Esophagus muscularis mucosa (tissue), 4 donors: ENCODE measurements around the gene ZNF280B. TPM values are rescaled to one million over a fixed set of nuclear protein-coding genes. Genes with fewer than 3 reads are reported as not detected.

Source experiments
- DNase-seq: peaks from one replicate; pipeline ENCODE4 v3.0.0-alpha.2; 2017; ENCODE audit errors: extremely low spot score
- H3K27ac ChIP-seq, 4 donors: fragments of 200-600 bp; sonication (generic); replicated peaks in 1 of 4; 1 replicate in 3 of 4; 2 replicates in 1 of 4; pipeline ENCODE4 v1.5.1; 2016 to 2019; ENCODE audit warnings: mild to moderate bottlenecking in 1 of 4
- H3K27me3 ChIP-seq, 4 donors: fragments of 200-600 bp; sonication (generic); one replicate each; pipeline versions ENCODE4 v1.5.1 to v1.6.0; 2016 to 2019
- H3K36me3 ChIP-seq, 4 donors: fragments of 200-600 bp; sonication (generic); one replicate each; pipeline ENCODE4 v1.5.1; 2016 to 2019
- H3K4me1 ChIP-seq, 4 donors: fragments of 200-600 bp; sonication (generic); one replicate each; pipeline ENCODE4 v1.5.1; 2016 to 2019
- H3K4me3 ChIP-seq, 4 donors: fragments of 200-600 bp; sonication (generic); 1 replicate in 2 of 4; 2 replicates in 2 of 4; pipeline ENCODE4 v1.5.1; 2016 to 2019; ENCODE audit warnings: mild to moderate bottlenecking in 4 of 4, moderate library complexity in 1 of 4
- H3K9me3 ChIP-seq, 4 donors: fragments of 200-600 bp; sonication (generic); 1 replicate in 3 of 4; 2 replicates in 1 of 4; pipeline ENCODE4 v1.5.1; 2016 to 2019
- CTCF ChIP-seq, 3 experiments: fragments of 200-600 bp in 2 of 3; fragments of 450-650 bp in 1 of 3; sonication (generic) in 2 of 3; IDR thresholded peaks; one replicate each; pipeline ENCODE4 v1.5.1; 2017 to 2019; ENCODE audit warnings: antibody characterized with exemption in 3 of 3, mild to moderate bottlenecking in 2 of 3, moderate library complexity in 1 of 3
- EP300 ChIP-seq: sonication (generic); formaldehyde crosslinking; IDR thresholded peaks from one replicate; pipeline ENCODE4 v1.6.1; 2017; ENCODE audit warnings: antibody characterized with exemption
- POLR2A ChIP-seq: fragments of 450-650 bp; IDR thresholded peaks from one replicate; pipeline ENCODE4 v1.6.1; 2017; ENCODE audit warnings: antibody characterized with exemption, moderate library complexity, mild to moderate bottlenecking, low read depth
- POLR2AphosphoS5 ChIP-seq, 2 donors: sonication (generic); formaldehyde crosslinking; IDR thresholded peaks; one replicate each; pipeline ENCODE4 v1.6.1; 2017; ENCODE audit warnings: antibody characterized with exemption in 2 of 2
- WGBS: methylation state at CpG from one replicate; pipeline ENCODE4 v1.1.5; 2018; 5-methylcytosine and 5-hydroxymethylcytosine counted together
- intact Hi-C: fragments of 100-400 bp; cut with DNase I; formaldehyde crosslinking; loops from one replicate; pipeline ENCODE4 v1.15.1; 2023
- total RNA-seq, 4 donors: library from RNA; depleted of rRNA; stranded (reverse); fragments of >200 nt; gene quantifications; one replicate each; pipeline versions ENCODE4 v1.1.0 to v1.2.1, GENCODE V29; 2016

The ZNF280B gene
- total RNA-seq, 4 donors from 2014 or later: 0.33 to 0.71 (median 0.55) TPM

GRCh38 chr22:22526125-22526912 lies 17.8 kb upstream of the ZNF280B start:
- 85% methylated on average over 4 of the region's 4 CpGs for WGBS
- intact Hi-C loops: no loop called here
- no peak for DNase-seq

GRCh38 chr22:22523494-22523893 lies 15.0 kb upstream of the ZNF280B start:
- DNase-seq: no peak
- Histone ChIP-seq H3K4me3 (no peak overlapping the region), H3K9me3 (no peaks in the 10 kb centered on the region), H3K4me1 (no peaks in the 10 kb centered on the region), H3K27me3 (peaks cover 0 to 45% (median 0%) of the 10 kb centered on the region in 4 donors), H3K27ac (no peak overlapping the region), H3K36me3 (no peaks in the 10 kb centered on the region)
- TF ChIP-seq POLR2AphosphoS5 (IDR thresholded peaks at IDR 0.05) (no peak), CTCF (IDR thresholded peaks at IDR 0.05) (no peak), POLR2A (no peak), EP300 (no peak)
- intact Hi-C loops: no loop called here
- WGBS: 89% methylated on average over 6 of the region's 6 CpGs

More at GRCh38 chr22:22526125-22526912, 17.8 kb upstream of the ZNF280B start:
- Histone ChIP-seq H3K4me1 (no peaks in the 10 kb centered on the region), H3K27me3 (peaks cover 0 to 34% (median 0%) of the 10 kb centered on the region in 4 donors), H3K4me3 (no peak overlapping the region), H3K27ac (no peak overlapping the region), H3K9me3 (no peaks in the 10 kb centered on the region), H3K36me3 (no peaks in the 10 kb centered on the region)
- TF ChIP-seq CTCF (IDR thresholded peaks at IDR 0.05) (no peak), POLR2AphosphoS5 (IDR thresholded peaks at IDR 0.05) (no peak), POLR2A (no peak), EP300 (no peak)

DNA sequence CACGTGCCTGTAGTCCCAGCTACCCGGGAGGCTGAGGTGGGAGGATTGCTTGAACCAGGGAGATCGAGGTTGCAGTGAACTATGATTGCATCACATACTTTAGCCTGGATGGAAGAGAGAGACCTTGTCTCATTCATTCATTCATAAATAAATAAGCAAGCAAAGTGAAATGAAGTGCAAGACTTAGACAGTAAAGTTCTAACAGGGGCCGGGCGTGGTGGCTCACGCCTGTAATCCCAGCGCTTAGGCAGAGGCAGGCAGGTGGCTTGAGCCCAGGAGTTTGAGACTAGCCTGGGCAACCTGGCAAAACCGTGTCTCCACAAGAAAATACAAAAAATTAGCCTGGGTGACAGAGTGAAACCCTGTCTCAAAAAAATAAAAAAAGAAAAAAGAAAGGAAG lies 13.1 kb upstream of the ZNF280B start:
- intact Hi-C loops: no loop called here

GRCh38 chr22:22520667-22521602 lies 12.4 kb upstream of the ZNF280B start:
- H3K27me3 ChIP-seq: peaks cover 0 to 51% (median 0%) of the 10 kb centered on the region in 4 donors
- H3K36me3 ChIP-seq: no peaks in the 10 kb centered on the region
- DNase-seq: no peak
- H3K4me3 ChIP-seq: no peak overlapping the region
- intact Hi-C loops: no loop called here
- H3K4me1 ChIP-seq: no peaks in the 10 kb centered on the region
- TF ChIP-seq EP300 (no peak), POLR2AphosphoS5 (IDR thresholded peaks at IDR 0.05) (no peak), POLR2A (no peak), CTCF (IDR thresholded peaks at IDR 0.05) (no peak)
- no peaks in the 10 kb centered on the region for H3K9me3 ChIP-seq
- WGBS: 82% methylated on average over 12 of the region's 12 CpGs
- H3K27ac ChIP-seq: no peak overlapping the region

More for the DNA sequence above, 13.1 kb upstream of the ZNF280B start:
- TF ChIP-seq EP300 (no peak), POLR2AphosphoS5 (IDR thresholded peaks at IDR 0.05) (no peak), POLR2A (no peak), CTCF (IDR thresholded peaks at IDR 0.05) (no peak)
- 87% methylated on average over 8 of the region's 8 CpGs for WGBS
- H3K9me3 ChIP-seq: no peaks in the 10 kb centered on the region
- H3K4me1 ChIP-seq: no peaks in the 10 kb centered on the region
- no peaks in the 10 kb centered on the region for H3K36me3 ChIP-seq
- H3K4me3 ChIP-seq: no peak overlapping the region
- peaks cover 0 to 44% (median 0%) of the 10 kb centered on the region in 4 donors for H3K27me3 ChIP-seq
- no peak for DNase-seq
- H3K27ac ChIP-seq: no peak overlapping the region
